Stimulated activated naive CD8-positive, alpha-beta T cell treated with anti-CD3 and anti-CD28 coated beads, Interleukin-15, Interleukin-2, amounts not matched to agents 100 ng/mL and 50 ng/mL, for 24 hours (primary cell): ENCODE measurements around the gene GPS2.

ENCODE experiments used
- H3K27ac Mint-ChIP-seq: one replicate; pipeline ENCODE4 v1.8.0; 2021; ENCODE audit warnings: mild to moderate bottlenecking, mixed read lengths
- H3K27me3 Mint-ChIP-seq: one replicate; pipeline ENCODE4 v1.8.0; 2021; ENCODE audit warnings: mixed read lengths
- H3K36me3 Mint-ChIP-seq: one replicate; pipeline ENCODE4 v1.8.0; 2021; ENCODE audit warnings: low read depth, mixed read lengths
- H3K4me1 Mint-ChIP-seq: one replicate; pipeline ENCODE4 v1.8.0; 2021; ENCODE audit warnings: low read depth, mixed read lengths
- H3K4me3 Mint-ChIP-seq: one replicate; pipeline ENCODE4 v1.8.0; 2021; ENCODE audit warnings: mild to moderate bottlenecking, mixed read lengths
- H3K9me3 Mint-ChIP-seq: one replicate; pipeline ENCODE4 v1.8.0; 2021; ENCODE audit warnings: mixed read lengths

Gene GPS2

GRCh38 chr17:7314719-7315569 lies at the start of gene GPS2:
Gene GPS2 (minus strand): TSS chr17:7315360. CDS start chr17:7315052, 308 bp downstream.
- Mint-ChIP-seq H3K27ac (peak within 1 kb of the TSS; percentile 92), H3K27me3 (no peaks in the 10 kb centered on the region), H3K4me1 (peaks cover 51% of the 10 kb centered on the region), H3K4me3 (peak within 1 kb of the TSS; percentile 93), H3K9me3 (no peaks in the 10 kb centered on the region), H3K36me3 (peaks cover 69% of the 10 kb centered on the region)

GRCh38 chr17:7363311-7363710 lies 48.2 kb upstream of the GPS2 start:
- no peak overlapping the region for H3K27ac Mint-ChIP-seq
- H3K4me1 Mint-ChIP-seq: no peaks in the 10 kb centered on the region
- H3K27me3 Mint-ChIP-seq: peaks cover 3% of the 10 kb centered on the region
- H3K36me3 Mint-ChIP-seq: no peaks in the 10 kb centered on the region
- no peaks in the 10 kb centered on the region for H3K9me3 Mint-ChIP-seq
- H3K4me3 Mint-ChIP-seq: no peak overlapping the region

- Mint-ChIP-seq H3K27ac (no peak overlapping the region), H3K27me3 (no peaks in the 10 kb centered on the region), H3K9me3 (no peaks in the 10 kb centered on the region), H3K4me3 (no peak overlapping the region), H3K36me3 (no peaks in the 10 kb centered on the region), H3K4me1 (no peaks in the 10 kb centered on the region)
These were observed 46.7 kb upstream of the GPS2 start for GRCh38 chr17:7361906-7362305.

- Mint-ChIP-seq H3K27me3 (no peaks in the 10 kb centered on the region), H3K36me3 (no peaks in the 10 kb centered on the region), H3K4me1 (peaks cover 19% of the 10 kb centered on the region), H3K27ac (no peak overlapping the region), H3K9me3 (no peaks in the 10 kb centered on the region), H3K4me3 (no peak overlapping the region)
These were observed 42.2 kb upstream of the GPS2 start for GRCh38 chr17:7357381-7357780.

GRCh38 chr17:7356756-7357155 lies 41.6 kb upstream of the GPS2 start:
- H3K4me3 Mint-ChIP-seq: no peak overlapping the region
- peaks cover 21% of the 10 kb centered on the region for H3K4me1 Mint-ChIP-seq
- H3K27me3 Mint-ChIP-seq: no peaks in the 10 kb centered on the region

GRCh38 chr17:7356072-7356549 lies 41.0 kb upstream of the GPS2 start:
- Mint-ChIP-seq H3K27ac (no peak overlapping the region), H3K9me3 (no peaks in the 10 kb centered on the region), H3K36me3 (peaks cover 3% of the 10 kb centered on the region)

More at GRCh38 chr17:7356756-7357155, 41.6 kb upstream of the GPS2 start:
- Mint-ChIP-seq H3K36me3 (no peaks in the 10 kb centered on the region), H3K27ac (no peak overlapping the region), H3K9me3 (no peaks in the 10 kb centered on the region)

GRCh38 chr17:7355573-7355972 lies 40.4 kb upstream of the GPS2 start:
- H3K27me3 Mint-ChIP-seq: no peaks in the 10 kb centered on the region
- no peaks in the 10 kb centered on the region for H3K9me3 Mint-ChIP-seq
- H3K36me3 Mint-ChIP-seq: peaks cover 5% of the 10 kb centered on the region
- H3K4me1 Mint-ChIP-seq: peaks cover 28% of the 10 kb centered on the region
- no peak overlapping the region for H3K4me3 Mint-ChIP-seq
- no peak overlapping the region for H3K27ac Mint-ChIP-seq

More at GRCh38 chr17:7356072-7356549, 41.0 kb upstream of the GPS2 start:
- no peak overlapping the region for H3K4me3 Mint-ChIP-seq
- no peaks in the 10 kb centered on the region for H3K27me3 Mint-ChIP-seq
- peaks cover 24% of the 10 kb centered on the region for H3K4me1 Mint-ChIP-seq

GRCh38 chr17:7355053-7355452 lies 39.9 kb upstream of the GPS2 start, which contains the start of gene TMEM95:
Gene TMEM95 (plus strand): TSS chr17:7355156. CDS start chr17:7355205, 49 bp downstream.
- H3K4me3 Mint-ChIP-seq: no peak within 1 kb of the TSS
- peaks cover 5% of the 10 kb centered on the region for H3K36me3 Mint-ChIP-seq
- H3K9me3 Mint-ChIP-seq: no peaks in the 10 kb centered on the region
- peaks cover 32% of the 10 kb centered on the region for H3K4me1 Mint-ChIP-seq
- peak within 1 kb of the TSS; percentile 27 for H3K27ac Mint-ChIP-seq
- no peaks in the 10 kb centered on the region for H3K27me3 Mint-ChIP-seq

- H3K36me3 Mint-ChIP-seq: peaks cover 5% of the 10 kb centered on the region
- H3K4me1 Mint-ChIP-seq: peaks cover 38% of the 10 kb centered on the region
- peak overlapping the region; percentile 27 for H3K27ac Mint-ChIP-seq
- H3K9me3 Mint-ChIP-seq: no peaks in the 10 kb centered on the region
- no peaks in the 10 kb centered on the region for H3K27me3 Mint-ChIP-seq
- H3K4me3 Mint-ChIP-seq: no peak overlapping the region
These were observed 39.2 kb upstream of the GPS2 start for GRCh38 chr17:7354262-7354843.

- peaks cover 38% of the 10 kb centered on the region for H3K4me1 Mint-ChIP-seq
- H3K27me3 Mint-ChIP-seq: no peaks in the 10 kb centered on the region
- H3K4me3 Mint-ChIP-seq: peak overlapping the region; percentile 84
- no peaks in the 10 kb centered on the region for H3K9me3 Mint-ChIP-seq
- no peak overlapping the region for H3K27ac Mint-ChIP-seq
- H3K36me3 Mint-ChIP-seq: peaks cover 16% of the 10 kb centered on the region
These were observed 37.9 kb upstream of the GPS2 start for GRCh38 chr17:7352910-7353635.

GRCh38 chr17:7352503-7352889 lies 37.3 kb upstream of the GPS2 start:
- Mint-ChIP-seq H3K4me3 (peak overlapping the region; percentile 84), H3K9me3 (no peaks in the 10 kb centered on the region), H3K4me1 (peaks cover 38% of the 10 kb centered on the region), H3K27me3 (no peaks in the 10 kb centered on the region), H3K27ac (peak overlapping the region; percentile 74), H3K36me3 (peaks cover 17% of the 10 kb centered on the region)

- Mint-ChIP-seq H3K9me3 (no peaks in the 10 kb centered on the region), H3K27ac (peak within 1 kb of the TSS; percentile 74), H3K4me1 (peaks cover 38% of the 10 kb centered on the region), H3K36me3 (peaks cover 21% of the 10 kb centered on the region), H3K4me3 (peak within 1 kb of the TSS; percentile 84), H3K27me3 (no peaks in the 10 kb centered on the region)
These were observed 36.7 kb upstream of the GPS2 start, which contains the start of gene KCTD11 for GRCh38 chr17:7351665-7352502. Gene KCTD11 (plus strand): TSS chr17:7352162.

- Mint-ChIP-seq H3K4me1 (peaks cover 28% of the 10 kb centered on the region), H3K9me3 (no peaks in the 10 kb centered on the region)
These were observed 33.5 kb upstream of the GPS2 start for GRCh38 chr17:7348478-7349242.

More at GRCh38 chr17:7348478-7349242, 33.5 kb upstream of the GPS2 start:
- Mint-ChIP-seq H3K36me3 (peaks cover 35% of the 10 kb centered on the region), H3K27me3 (no peaks in the 10 kb centered on the region), H3K27ac (peak overlapping the region; percentile 42), H3K4me3 (no peak overlapping the region)
